Stimulated activated CD8-positive, alpha-beta memory T cell treated with anti-CD3 and anti-CD28 coated beads, Interleukin-7, amount 100 ng/mL, for 1 hour (primary cell): ENCODE data around the gene RFFL.

ENCODE experiments used
- DNase-seq, 2 donors: peaks; one replicate each; pipeline ENCODE4 v3.0.0-alpha.2; 2020; ENCODE audit warnings: low read depth in 2 of 2

Gene RFFL

DNA sequence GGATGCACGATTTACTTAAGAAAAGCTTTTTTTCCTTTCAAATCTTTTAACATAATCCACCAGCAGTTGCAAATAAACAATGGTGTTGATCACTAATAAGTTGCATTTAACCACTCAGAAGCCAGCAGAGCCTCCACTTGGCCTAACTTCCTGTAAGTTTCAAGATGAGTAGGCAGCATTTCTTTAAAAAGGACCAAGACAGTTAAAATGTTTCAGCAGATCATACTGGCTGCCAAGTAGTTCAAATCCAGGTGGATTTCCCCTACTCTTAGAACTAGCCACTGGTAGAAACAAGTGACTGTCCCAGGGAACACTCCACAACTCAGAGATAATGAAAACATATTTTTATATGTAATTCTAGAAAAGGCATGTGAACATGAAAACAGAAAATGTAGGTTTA lies 17.0 kb upstream of the RFFL start:
- no peak for DNase-seq

DNA sequence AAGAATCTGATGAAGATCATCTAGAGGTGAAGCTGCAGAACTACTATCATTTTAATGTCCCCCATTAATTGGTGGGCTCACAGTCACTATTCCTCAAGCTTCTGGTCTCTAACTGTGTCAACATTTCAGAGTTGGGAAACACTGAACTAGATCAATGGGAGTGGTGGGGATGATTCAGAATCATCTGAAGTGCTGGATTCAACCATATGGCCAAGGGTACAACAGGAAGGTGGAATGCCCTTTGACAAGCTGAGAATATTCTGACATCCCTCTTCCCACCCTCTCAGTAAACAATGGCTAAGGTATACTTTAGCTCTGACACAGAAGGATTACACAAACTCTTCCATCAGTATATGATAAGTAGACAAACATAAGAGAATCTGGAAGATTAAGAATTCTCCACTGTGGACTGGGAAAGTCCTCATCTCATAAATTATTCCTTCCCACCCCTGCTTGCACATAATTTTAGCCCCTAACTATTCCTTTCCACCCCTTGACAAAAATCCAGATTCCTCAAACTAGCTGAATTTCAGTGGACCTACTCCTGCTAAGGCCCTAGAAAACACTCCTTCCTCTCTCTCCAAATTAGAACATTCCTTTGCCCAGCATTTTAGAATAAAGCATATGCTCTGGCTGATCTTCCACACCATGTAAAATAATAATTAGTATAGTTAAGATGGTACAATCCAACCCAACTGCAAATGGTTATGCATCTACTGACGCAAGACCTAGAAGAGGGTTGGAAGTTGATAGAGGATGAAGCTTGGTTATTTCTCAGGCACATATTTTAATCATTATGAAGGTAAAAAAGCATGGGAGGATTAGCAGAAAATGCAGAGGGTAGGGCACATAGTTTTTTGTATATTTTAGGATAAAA lies 16.3 kb upstream of the RFFL start:
- DNase-seq: no peak

DNA sequence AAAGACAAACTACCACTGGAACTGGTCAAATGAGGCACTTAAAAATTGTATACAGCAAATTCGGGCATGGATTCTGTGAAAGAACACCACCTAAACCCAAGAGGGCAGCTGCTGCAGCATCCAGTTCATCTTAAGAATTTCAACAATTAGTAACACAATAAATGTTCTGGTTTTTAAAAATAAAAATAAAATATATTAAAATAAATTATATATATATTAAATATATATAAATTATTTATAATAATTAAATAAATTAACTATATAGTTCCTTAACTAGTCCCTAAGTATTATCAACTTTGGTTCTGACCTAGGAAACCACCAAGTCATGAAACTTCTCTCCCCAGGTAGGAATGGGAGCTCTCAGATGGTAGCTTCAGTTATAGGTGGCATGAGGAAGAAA lies 13.4 kb upstream of the RFFL start:
- no peak for DNase-seq

DNA sequence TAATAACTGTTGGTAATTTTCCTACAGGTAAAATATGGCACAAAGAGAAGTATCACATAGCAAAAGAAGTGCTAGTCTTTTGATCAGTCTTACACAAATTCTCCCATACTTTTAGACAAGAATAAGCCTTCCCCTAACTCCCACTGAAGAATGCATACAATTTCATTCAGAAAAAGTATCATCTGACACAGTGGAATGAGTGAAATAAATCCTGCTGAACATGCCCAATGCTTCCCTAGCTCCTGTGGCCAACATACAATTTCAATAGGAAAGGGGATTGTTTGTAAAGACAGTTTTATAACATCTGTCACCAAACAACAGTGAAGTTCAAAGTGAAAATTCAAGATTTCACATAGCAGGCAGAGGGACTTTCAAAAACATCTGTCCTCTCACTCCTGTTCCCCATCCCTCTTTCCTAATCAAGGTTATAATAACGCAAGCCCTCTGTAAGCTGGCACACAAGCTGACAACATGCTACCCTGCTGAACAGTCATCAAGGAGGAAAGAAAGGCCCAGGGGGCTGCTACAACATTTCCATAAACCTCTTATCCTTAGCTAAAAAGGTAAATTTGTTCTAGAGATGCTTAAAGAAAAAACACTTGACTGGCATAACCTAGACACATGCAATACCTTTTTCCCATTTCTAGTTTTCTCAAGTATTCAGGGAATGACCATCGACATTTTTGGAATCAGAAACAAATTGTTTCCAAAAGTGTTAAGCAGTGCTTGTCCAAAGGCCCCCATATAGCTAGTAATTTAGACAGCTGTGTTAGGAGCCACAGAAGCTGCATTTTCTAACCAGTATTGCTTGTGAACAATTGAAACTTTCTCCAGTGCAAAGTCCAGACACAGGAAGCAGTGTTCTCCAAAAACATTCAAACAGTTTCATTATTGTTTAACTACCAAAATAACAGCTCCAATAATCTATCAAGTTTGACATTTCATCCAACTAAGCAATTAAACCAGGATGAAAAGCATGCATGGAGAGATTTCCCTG lies 11.5 kb upstream of the RFFL start:
- DNase-seq: no peak

DNA sequence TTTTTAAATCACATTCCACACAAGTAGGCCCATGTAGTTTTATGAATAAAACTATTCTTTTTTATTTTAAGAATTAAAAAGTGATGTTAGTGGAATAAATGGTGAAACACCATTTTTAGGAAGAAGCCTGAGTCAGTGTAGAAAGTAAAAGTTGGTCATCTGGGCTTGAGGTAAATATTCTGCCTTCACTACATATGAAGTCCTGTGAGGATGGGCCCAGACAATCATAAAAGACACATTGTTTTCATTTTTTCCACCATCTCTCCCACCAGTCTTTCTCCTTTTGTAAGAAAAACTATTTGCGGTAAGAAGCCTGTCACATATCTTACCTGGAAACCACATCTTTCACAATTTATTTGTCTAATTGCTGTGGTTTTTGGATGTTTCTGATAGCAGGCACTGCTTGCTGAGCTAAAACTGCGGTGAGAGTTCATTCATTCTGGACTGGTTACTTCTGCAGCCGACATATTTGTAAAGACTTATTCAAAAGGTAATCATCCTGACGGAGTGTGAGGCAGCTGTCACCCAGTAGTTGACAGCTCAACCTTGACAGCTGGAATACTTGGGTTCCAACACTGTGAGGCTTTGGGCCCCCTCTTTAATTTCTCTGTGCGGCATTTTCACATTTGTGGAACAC lies 10.6 kb upstream of the RFFL start:
- DNase-seq: no peak

DNA sequence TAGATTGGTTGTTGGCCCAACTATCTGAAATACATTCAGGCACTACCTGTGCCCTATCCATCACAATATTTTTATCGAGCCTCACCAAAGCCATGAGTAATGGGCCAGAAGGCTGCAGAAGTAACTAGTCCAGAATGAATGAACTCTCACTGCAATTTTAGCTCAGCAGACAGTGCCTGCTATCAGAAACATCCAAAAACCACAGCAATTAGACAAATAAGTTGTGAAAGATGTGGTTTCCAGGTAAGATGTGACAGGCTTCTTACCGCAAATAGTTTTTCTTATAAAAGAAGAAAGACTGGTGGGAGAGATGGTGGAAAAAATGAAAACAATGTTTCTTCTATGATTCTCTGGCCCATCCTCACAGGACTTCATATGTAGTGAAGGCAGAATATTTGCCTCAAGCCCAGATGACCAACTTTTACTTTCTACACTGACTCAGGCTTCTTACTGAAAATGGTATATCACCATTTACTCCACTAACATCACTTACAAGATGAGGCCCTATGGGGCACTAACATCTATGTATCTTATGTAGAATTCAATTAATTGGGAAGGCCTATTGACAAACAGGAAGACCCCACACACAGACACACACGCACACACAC lies 9.8 kb upstream of the RFFL start:
- no peak for DNase-seq

DNA sequence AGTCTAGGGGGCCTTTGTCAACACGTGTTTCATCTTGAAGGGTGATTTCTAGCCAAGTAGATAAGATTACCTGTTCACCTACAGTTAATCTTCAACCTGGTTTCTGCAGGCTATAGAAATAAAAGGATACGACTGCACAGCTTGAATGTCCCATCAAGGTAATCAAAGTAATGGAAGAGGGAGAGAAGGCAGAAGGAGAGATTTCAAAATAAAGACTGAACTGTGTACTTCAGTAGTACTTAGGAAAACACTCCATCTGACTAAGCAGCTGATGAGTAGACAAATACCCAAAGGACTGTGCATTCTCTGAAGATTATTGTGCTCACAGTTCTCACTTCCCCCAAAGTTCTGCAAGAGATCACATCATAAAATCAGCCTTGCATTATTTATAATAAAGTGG lies 5.8 kb upstream of the RFFL start:
- DNase-seq: no peak

DNA sequence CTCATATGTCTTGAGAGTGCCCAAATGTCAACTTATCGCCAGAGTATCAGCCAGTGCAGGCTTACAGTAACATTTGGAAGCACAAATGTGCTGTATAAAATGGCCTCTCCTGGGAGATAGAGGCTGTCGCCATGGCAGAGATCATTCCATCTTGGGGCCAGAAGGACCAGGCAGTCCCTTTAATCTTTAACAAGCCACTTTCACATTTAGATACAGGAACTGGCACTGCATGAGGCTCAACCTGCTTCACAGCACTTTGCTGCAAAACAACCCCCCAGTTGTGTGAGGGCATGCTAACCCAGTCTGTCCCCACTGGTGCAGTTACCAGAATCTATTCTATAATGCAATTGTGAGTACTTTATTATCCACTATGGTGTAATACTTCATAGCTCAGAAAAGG lies 4.7 kb upstream of the RFFL start:
- no peak for DNase-seq

DNA sequence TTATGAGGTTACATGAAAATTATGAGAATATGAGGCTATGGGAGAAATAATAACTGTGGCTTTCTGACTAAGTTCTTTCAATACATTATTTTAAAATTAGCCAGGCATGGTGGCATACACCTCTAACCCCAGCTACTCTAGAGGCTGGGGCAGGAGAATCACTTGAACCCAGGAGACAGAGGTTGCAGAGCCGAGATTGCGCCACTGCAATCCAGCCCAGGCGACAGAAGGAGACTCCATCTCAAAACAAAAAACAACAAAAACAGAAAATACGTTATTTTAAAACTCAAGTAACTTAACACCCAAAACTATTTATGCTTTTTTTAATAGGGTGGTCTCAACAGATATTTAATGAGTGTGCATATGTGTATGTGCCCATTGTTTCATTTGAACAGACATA lies 2.4 kb upstream of the RFFL start:
- DNase-seq: no peak

DNA sequence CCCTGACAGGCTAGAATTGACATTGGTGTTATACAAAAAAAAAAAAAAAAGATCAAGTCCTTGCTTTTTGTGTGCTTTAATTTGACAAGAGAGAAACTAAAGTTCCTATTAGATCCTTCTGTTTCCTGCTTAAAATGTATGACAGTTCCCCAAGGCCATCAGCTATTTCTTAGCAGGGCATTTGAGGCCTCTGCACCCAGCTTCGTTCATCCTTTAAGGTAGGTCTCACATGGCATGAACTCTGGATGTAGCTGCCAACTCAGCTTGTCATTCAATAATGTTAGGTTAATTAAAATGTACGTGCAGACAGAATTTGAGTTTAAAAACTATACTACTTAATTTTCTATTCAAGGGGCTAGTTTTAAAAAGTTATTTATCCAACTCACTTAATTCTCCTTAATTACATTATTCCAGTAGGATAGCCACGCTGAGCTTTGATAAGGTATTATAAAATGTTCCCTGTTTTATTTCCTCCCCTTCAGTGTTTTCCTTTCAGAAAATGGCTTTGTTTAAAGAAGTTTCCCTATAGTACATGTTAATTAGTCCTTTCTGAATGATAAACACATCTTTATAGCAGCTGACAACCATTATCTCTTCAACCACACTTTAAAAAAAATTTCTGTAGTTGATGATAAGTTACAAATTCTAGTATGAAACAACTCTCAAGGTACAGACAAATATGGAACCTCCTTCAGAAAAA lies 1.2 kb upstream of the RFFL start:
- no peak for DNase-seq

DNA sequence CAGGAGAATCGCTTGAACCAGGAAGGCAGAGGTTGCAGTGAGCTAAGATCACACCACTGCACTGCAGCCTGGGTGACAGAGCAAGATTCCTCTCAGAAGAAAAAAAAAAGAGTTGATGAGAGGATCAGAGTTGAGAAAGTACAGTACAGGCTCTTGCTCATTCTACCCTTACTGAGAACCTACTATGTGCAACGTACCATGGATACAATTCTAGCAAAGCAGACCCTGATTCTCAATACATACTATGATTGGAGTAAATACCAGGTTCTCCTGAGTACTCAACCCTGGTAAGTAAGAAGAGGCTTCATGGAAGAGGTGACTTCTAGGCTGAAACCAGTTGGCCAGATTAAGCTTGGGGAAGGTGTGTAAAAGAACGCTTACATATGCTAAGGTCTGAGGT lies 1.2 kb downstream of the RFFL start:
- DNase-seq: no peak

DNA sequence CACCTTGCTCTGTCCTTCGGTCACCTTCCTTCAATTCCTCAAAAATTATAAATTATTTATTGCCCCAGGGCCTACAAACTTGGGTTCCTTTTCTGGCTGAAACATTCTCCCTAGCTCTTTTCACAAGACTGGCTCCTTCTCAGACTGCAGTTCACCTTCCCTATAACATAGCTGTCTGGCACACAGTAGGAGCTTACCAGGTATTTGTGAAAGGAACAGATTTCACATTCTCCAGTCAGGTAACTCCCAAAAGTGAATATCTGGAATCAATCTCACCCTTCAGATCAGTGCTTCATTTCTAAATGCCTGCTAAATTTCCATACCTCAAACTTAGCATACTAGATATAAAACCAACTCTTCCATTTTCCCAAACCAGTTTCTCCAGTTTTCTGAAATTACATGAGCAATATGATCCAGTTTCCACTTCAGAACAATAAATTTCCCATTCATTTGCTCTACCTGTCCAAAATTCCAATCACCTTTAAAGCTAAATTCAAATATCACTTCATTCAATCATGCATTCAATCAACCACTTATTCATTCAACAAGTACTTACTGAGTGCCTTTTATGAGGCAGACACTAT lies 6.1 kb downstream of the RFFL start:
- no peak for DNase-seq

DNA sequence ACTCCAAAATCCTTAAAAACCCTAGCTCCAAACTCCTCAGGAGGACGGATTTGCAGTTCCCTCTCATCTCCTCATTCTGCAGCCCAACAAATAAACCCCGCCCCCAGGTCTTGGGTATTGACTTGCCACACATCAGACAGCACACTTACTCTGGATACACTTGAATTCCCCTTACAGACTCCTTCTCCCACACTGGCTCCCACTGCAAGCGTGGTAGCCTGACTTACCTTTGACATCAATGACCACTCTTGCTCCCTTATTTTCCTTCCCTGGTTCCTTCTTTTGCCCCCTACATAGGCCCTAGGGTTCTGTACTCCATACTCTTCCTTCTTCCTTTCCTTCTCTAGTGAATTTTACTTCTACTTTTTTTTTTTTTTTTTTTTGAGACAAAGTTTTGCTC lies 7.5 kb downstream of the RFFL start:
- DNase-seq: no peak

DNA sequence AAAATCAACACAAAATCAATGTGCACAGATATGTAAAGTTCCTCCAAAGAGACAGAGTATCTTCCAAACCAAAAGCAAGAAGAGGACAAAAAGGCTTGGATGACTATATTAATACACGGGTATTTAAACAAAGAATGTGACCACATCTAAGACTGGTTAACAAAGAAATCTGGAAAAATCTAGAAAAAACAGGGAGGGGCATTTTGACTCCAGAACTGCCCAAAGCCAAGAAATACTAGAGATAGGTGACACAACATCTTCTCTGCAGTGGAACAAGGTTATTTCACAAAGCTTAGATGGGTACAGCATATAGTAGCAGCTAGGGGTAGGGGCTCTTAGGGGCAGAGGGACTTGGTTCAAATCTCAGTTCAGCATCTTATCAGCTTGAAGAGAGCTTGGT lies 10.3 kb downstream of the RFFL start:
- DNase-seq: no peak

DNA sequence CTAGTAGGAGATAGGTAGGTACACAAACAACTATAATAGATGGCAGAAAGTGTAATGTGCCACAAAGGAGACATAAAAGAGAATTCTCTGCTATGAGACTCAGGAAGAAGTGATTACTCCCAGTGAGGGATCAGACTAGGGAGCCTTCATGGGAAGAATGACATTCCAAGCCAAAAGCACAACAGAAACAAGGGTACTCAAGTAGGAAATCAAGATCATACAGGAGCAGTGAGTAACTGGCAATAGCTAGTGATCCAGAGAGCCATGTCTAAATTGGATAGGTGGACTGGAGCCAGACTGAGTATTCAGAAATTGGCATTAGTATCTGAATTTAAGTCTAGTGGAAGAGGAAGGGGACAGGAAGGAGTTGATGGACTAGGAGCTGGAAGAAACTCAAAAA lies 10.7 kb downstream of the RFFL start:
- DNase-seq: no peak

DNA sequence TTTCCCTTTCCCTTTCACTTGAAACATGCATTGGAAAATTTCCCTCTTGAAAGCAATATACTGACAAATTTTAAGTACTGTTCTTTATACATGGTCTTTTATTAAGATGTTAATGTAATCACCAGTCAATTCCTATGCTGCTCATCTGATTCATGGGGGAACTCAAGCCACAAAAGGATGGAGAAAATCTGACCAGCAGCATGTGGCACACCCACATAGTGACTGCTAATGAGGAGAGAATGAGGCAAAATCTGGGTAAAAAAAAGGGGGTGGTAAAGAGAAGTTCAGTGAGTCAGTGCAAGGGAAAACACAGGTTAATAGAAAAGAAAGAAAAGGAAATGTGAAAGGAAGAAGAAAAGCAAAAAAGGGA lies 11.3 kb downstream of the RFFL start:
- no peak for DNase-seq

DNA sequence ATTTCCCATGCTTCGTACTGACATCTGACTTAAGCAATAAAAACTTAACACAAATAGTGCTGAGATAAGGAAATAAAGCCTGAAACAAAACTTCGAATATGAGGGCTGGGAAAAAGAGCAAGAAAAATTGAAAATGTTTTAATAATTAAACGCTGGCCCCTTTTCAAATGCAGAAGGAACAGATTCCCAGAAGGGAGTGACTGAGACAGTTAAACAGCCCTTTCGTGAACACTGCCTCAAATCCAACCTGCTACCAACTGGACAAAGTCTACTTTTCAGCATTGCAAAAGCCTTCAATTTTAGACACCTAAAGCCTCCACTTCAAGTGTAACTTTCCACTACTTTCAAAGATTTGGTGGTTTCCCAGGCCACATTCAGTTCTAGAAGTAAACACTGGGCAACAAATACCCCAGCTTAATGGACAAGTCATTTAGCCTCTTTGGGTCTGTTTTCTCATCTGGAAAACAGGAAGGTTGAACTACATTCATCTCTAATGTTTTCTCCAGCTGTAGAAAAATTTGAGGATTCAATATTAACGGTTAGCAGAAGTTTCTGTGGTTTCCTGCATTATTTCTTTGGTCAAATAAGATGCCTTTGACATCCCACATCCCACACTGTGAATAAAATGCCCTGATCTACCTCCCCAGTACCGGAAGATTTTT lies 11.8 kb downstream of the RFFL start:
- no peak for DNase-seq

DNA sequence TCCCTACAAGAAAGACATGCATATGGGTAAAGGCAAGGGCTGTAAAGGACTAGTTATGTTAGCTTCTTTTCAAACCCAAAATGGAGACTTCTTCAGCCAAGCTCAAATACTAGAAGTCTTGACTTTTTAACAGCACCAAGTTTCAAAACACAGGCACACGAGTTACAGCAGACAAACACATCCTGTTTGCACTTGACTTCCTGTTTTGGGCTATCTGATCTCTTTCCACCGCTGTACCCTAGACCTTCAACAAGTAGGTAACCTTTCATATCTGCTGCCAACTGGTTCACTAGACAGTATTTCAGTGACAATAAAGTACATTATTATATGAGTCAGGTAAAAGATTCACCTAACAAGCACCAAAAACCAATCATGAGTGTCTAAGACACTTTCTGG lies 12.3 kb downstream of the RFFL start:
- no peak for DNase-seq

DNA sequence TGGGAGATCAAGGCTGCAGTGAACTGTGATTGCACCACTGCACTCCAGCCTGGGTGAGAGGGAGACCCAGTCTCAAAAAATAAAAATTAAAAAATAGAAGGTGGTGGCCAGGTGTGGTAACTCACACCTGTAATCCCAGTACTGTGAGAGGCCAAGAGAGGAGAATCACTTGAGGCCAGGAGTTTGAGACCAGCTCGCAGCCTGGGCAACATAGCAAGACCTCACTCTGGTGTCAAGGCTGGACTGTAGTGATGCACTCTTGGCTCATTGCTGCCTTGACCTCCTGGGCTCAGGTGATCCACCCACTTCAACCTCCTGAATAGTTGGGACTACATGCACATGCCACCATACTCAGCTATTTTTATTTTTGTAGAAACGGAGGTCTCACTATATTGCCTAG lies 13.3 kb downstream of the RFFL start:
- DNase-seq: no peak

DNA sequence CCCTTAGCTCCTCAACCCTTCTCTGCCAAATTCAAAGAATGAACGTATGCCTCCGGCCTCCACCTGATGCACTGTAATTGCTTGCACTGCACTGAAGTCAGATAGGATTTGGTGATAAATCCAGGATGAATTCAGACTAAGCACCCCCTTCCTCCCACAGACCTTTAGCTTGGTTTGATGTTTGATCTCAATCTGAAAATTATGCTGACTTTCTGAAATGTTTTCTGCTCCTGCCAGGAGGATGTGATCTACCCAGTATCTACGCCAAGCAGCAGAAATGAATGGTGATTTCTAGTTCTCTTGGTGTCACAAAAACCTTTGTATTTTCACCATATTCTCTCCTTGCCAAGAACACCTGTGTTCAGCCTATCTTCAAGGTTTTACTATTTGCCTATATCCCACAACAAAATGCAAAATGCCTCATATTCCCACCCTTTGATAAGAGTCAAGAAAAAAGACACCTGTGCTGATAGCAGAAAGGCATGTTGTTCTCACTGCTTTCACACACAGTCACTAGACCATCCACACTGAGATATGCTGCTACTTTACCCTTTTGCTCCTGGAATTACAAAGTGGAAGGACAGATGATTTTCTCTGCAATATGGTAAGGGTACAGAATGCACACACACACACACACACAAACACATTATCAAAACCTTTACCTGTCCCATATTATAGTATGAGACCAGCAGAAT lies 14.7 kb downstream of the RFFL start:
- no peak for DNase-seq
